22Rv1 (cell line): ENCODE data around the gene HRAS.

Experiments used
- H3K27ac ChIP-seq: fragments of 450-650 bp; 2 replicates; pipeline ENCODE4 v1.5.1; 2017
- ZFX ChIP-seq: fragments of 450-650 bp; IDR thresholded peaks from 2 replicates; pipeline ENCODE4 v1.6.1; 2017; ENCODE audit warnings: antibody characterized with exemption, borderline replicate concordance
- TF ChIP-seq, protein P1 (sequence below): fragments of 450-650 bp; IDR thresholded peaks from 2 replicates; pipeline ENCODE4 v1.5.1; 2017; ENCODE audit warnings: mild to moderate bottlenecking

The HRAS gene

DNA sequence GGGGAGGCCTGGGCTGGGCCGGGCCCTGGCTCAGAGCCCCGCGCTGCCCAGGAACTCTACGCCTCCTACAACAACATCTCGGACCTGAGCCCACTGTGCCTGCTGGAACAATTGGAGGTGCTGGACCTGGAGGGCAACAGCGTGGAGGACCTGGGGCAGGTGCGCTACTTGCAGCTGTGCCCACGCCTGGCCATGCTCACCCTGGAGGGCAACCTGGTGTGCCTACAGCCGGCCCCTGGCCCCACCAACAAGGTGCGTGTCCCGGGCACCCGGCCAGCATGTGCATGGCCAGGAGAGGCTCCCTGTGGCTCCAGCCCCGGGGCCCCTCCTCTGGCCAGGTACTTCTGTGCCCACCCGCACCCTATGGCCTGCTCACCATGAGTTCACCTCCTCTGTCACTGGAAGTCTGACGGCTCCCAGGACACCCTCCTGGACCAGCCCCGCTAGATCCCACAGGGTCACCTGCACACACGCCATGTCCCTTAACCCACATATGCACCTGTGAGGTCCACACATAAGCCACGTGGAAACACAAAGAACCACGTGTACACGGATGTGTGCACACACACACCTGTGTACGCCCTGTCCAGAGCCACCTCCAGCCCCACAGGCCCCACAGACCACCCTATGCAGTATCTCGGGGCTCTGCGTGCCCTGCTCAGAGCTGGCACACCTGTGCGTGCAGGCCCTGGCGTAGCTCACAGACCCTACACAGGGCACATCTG lies 14.8 kb upstream of the HRAS start:
- no peak overlapping the region for H3K27ac ChIP-seq
- TF ChIP-seq, protein P1, sequence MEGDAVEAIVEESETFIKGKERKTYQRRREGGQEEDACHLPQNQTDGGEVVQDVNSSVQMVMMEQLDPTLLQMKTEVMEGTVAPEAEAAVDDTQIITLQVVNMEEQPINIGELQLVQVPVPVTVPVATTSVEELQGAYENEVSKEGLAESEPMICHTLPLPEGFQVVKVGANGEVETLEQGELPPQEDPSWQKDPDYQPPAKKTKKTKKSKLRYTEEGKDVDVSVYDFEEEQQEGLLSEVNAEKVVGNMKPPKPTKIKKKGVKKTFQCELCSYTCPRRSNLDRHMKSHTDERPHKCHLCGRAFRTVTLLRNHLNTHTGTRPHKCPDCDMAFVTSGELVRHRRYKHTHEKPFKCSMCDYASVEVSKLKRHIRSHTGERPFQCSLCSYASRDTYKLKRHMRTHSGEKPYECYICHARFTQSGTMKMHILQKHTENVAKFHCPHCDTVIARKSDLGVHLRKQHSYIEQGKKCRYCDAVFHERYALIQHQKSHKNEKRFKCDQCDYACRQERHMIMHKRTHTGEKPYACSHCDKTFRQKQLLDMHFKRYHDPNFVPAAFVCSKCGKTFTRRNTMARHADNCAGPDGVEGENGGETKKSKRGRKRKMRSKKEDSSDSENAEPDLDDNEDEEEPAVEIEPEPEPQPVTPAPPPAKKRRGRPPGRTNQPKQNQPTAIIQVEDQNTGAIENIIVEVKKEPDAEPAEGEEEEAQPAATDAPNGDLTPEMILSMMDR, result no peak
- no peak for TF ChIP-seq ZFX

DNA sequence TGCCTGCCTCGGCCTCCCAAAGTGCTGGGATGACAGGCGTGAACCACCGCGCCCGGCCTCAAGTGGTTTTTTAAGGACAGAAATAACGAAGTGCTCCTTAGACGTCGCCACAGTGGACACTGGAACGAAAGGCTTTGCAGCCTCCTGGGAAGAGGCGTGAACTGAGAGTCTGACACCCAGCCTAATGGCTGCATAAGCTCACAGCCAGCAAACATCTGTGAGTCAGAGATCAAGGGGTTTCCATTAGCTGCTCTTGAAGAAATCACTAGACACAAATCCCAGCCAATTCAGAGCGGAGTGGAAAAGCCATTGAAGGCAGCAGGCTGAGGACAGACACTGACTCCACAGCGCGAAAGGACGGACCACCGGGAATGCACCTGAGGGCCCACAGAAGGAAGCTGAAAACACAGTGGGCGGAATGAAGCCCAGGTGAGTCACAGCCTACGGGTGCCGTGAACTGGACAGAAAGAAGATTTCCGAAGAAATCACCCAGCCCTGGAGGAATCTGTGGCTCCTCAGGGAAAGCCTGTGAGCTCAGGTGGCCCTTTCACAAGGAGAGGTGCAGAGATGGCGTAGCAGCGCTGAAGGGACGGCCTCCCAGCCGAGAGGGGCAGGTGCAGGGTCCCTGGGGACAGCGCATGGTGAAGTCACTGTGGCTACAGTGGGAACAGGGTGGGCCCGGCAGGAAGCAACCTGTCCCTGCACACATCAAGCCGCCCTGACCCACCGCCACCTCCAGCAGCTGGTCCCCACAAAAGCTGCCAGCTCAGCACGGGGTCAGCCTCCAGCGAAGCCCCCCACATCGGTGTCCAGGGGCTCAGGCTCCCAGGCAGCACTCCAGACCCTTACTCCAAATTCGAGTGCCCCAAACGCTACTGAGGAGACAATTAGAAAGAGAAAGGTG lies 13.6 kb upstream of the HRAS start:
- TF ChIP-seq ZFX, result no peak
- TF ChIP-seq, protein P1, result no peak
- no peak overlapping the region for H3K27ac ChIP-seq

DNA sequence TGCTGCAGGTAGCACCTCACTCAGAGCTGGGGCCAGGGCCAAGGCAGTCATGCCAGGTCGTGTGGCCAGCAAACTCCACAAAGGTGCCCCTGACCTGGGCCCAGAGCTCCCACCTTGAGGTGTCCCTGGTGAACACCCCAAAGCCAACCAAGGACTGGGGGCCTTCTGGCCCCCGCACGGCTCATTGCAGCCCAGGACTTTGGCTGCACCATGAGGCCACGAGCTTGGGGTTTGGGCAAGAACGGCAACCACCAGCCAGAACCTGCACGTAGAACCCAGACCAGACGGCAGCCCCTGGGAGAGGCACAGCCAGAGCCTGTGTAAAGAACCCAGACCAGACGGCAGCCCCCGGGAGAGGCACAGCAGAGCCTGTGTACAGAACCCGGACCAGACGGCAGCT lies 9.8 kb upstream of the HRAS start:
- TF ChIP-seq ZFX, result no peak
- TF ChIP-seq, protein P1, result no peak
- H3K27ac ChIP-seq, result no peak overlapping the region

DNA sequence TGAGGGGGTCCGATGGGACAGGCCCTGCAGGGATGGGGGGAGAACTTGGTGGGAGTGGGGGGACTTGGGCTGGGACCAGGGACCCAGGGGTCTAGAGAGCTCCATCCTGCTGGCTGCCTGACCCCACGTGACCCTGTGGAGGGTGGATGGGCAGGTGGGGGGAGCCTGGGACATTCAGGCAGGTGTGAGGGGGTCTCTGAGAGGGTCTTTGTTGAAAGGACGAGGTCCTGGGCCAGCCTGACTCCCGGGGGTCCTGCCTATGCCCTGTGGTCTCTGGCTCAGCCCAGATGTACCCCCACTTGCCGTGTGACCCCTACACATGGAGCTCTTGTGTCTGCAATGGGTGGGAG lies 9.4 kb upstream of the HRAS start:
- no peak overlapping the region for H3K27ac ChIP-seq
- no peak for TF ChIP-seq ZFX
- TF ChIP-seq, protein P1, result no peak

DNA sequence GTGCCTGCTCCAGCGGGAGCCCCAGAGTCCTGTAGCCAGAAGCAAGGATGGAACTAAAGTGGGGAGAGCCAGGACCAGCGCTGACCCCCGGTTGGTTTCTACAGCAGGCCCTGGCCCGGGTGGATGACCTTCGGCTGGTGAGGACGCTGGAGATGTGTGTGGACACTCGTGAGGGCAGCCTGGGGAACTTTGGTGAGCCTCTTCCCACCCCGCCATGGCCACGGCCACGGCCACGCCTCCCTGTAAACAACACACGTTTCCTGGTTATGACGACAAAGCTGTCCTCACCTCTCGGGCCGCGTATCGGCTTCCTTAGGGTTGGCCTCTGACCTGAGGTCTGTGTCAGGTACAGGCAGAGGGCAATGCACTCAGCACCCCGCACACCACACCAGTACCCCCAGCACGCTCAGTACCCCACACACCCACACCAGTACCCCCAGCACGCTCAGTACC lies 6.1 kb upstream of the HRAS start:
- no peak overlapping the region for H3K27ac ChIP-seq
- TF ChIP-seq, protein P1, result no peak
- no peak for TF ChIP-seq ZFX

DNA sequence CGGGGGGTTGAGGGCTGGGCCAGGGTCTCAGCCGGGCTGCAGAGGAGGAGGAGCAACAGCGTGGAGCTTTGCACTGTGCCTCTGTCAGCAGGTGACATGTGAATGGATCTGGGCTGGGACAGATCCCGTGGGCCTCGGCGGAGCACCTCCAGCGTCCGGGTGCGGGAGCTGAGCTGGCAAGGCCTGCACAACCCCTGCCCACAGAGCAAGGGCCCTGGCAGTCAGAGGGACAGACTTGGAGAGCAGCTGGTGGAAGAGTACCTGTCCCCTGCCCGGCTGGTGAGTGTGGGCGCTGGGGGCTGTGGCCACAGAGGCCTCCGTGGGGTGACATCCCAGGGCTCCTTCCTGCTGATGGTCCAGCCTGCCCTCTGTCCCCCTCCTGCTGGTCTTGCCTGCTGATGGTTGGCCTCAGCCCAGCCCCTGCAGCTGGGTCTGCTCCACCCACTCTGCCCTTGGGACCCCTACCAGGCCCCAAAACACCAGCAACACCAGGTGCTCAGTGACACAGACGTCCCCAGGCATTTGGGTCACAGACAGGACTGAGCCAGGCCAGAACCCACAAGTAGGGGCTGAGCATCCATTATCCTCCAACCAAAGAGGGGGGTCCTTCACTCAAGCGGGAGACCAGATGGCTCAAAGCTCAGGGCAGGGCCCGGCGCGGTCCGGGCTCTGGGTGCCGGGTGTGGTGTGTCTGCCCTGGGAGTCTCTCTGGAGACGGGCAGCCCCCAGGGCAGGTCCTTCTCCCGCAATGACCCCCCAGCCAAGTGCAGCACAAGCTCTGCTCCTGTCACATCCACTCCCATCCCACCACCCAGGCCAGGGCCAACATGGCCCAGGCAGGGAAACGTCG lies 5.4 kb upstream of the HRAS start:
- TF ChIP-seq, protein P1, result no peak
- H3K27ac ChIP-seq, result no peak overlapping the region
